Endothelial cell of umbilical vein (primary cell): ENCODE measurements around the gene TPBG. TPM values are rescaled to one million over a fixed set of nuclear protein-coding genes. Genes with fewer than 3 reads are reported as not detected.

Experiments used
- BruUV-seq: library from RNA; stranded (reverse); fragments of 400-500 nt; replicated peaks from 2 replicates; lab custom pipeline; 2021; lab: Mats Ljungman, UMichigan
- CTCF ChIA-PET: fragments of 300-600, 350-600 bp; sonication (Branson Sonifier 250); formaldehyde crosslinking; loops from one replicate; lab custom pipeline; 2021; ENCODE audit warnings: antibody characterized with exemption, inconsistent platforms; lab: Charles Lee
- POLR2A ChIA-PET: fragments of 300-600, 350-600 bp; sonication (Branson Sonifier 250); formaldehyde crosslinking; loops from one replicate; lab custom pipeline; 2021; ENCODE audit warnings: antibody characterized with exemption, inconsistent platforms; lab: Charles Lee
- DNase-seq: peaks from one replicate; pipeline ENCODE4 v3.0.0-alpha.2; 2011; ENCODE audit warnings: low read depth, low spot score
- FAIRE-seq: peaks from 2 replicates; lab custom pipeline; 2011; peaks lifted over from hg19 to GRCh38; lab: Jason Lieb, UNC
- H2AFZ ChIP-seq: 2 replicates; pipeline ENCODE4 v1.6.0; 2012; ENCODE audit warnings: low read depth, low read length, control low read depth, inconsistent platforms
- H3K27ac ChIP-seq: 2 replicates; pipeline ENCODE4 v1.5.1; 2011; ENCODE audit warnings: low read depth, mild to moderate bottlenecking, control low read depth, low read length, moderate library complexity; ENCODE audit not compliant: insufficient read depth
- H3K27me3 ChIP-seq, 2 experiments: 2 replicates each; pipeline versions ENCODE4 v1.6.0 to v1.6.1; 2011; ENCODE audit warnings: low read length in 2 of 2, mixed read lengths in 1 of 2; ENCODE audit not compliant: control insufficient read depth in 2 of 2, insufficient read depth in 2 of 2
- H3K36me3 ChIP-seq, 2 experiments: 2 replicates in 1 of 2; 3 replicates in 1 of 2; pipeline ENCODE4 v1.5.1; 2011; ENCODE audit warnings: low read length in 2 of 2, mild to moderate bottlenecking in 1 of 2, moderate library complexity in 1 of 2; ENCODE audit not compliant: control insufficient read depth in 2 of 2, insufficient read depth in 2 of 2; ENCODE audit errors: extremely low read depth in 1 of 2
- H3K4me1 ChIP-seq: 3 replicates; pipeline ENCODE4 v1.5.1; 2011; ENCODE audit warnings: mild to moderate bottlenecking, low read length; ENCODE audit not compliant: control insufficient read depth, insufficient read depth; ENCODE audit errors: extremely low read depth
- H3K4me2 ChIP-seq: 2 replicates; pipeline ENCODE4 v1.6.1; 2011; ENCODE audit warnings: low read length, control low read depth, mixed read lengths; ENCODE audit not compliant: insufficient read depth
- H3K4me3 ChIP-seq, 3 experiments: fragments of 200-600 bp in 1 of 3; sonication (generic), shearing (Covaris generic) in 1 of 3; replicated peaks in 1 of 3; 2 replicates each; pipeline ENCODE4 v1.5.1; 2011 to 2016; ENCODE audit warnings: control low read depth in 3 of 3, low read length in 3 of 3, mild to moderate bottlenecking in 2 of 3, inconsistent platforms in 1 of 3, low read depth in 1 of 3, moderate library complexity in 1 of 3; ENCODE audit not compliant: insufficient read depth in 1 of 3
- H3K79me2 ChIP-seq: 2 replicates; pipeline ENCODE4 v1.6.0; 2012; ENCODE audit warnings: low read length, inconsistent platforms; ENCODE audit not compliant: control insufficient read depth, insufficient read depth
- H3K9ac ChIP-seq: replicated peaks from 2 replicates; pipeline ENCODE3; 2011; ENCODE audit warnings: low read length, control low read depth; ENCODE audit not compliant: insufficient read depth; ENCODE audit errors: extremely low read depth
- H3K9me1 ChIP-seq: replicated peaks from 3 replicates; pipeline ENCODE4 v1.6.0; 2011; ENCODE audit warnings: mild to moderate bottlenecking, low read length; ENCODE audit not compliant: control insufficient read depth, insufficient read depth; ENCODE audit errors: extremely low read depth
- H3K9me3 ChIP-seq: replicated peaks from 2 replicates; pipeline ENCODE4 v1.5.1; 2012; ENCODE audit warnings: low read length, inconsistent platforms; ENCODE audit not compliant: control insufficient read depth, insufficient read depth
- H4K20me1 ChIP-seq: replicated peaks from 2 replicates; pipeline ENCODE3; 2011; ENCODE audit warnings: mild to moderate bottlenecking, low read length; ENCODE audit not compliant: control insufficient read depth, insufficient read depth; ENCODE audit errors: extremely low read depth
- EZH2 ChIP-seq: IDR thresholded peaks from 2 replicates; pipeline ENCODE4 v1.6.1; 2012; ENCODE audit warnings: borderline replicate concordance, low read depth, mild to moderate bottlenecking, moderate library complexity, low read length, inconsistent platforms; ENCODE audit not compliant: severe bottlenecking
- FOS ChIP-seq: IDR thresholded peaks from 2 replicates; pipeline ENCODE4 v1.6.1; 2011; ENCODE audit warnings: mild to moderate bottlenecking, low read length, moderate library complexity, borderline replicate concordance; ENCODE audit not compliant: insufficient read depth
- GATA2 ChIP-seq: IDR thresholded peaks from 2 replicates; pipeline ENCODE4 v1.7.0; 2011; ENCODE audit warnings: low read depth, mild to moderate bottlenecking, moderate library complexity, mixed read lengths, low read length; ENCODE audit not compliant: insufficient read length, insufficient read depth
- JUN ChIP-seq: IDR thresholded peaks from 2 replicates; pipeline ENCODE4 v1.6.1; 2011; ENCODE audit warnings: borderline replicate concordance, low read depth; ENCODE audit not compliant: insufficient read length, insufficient read depth
- MYC ChIP-seq: IDR thresholded peaks from one replicate; pipeline ENCODE4 v1.6.1; 2011; ENCODE audit warnings: mild to moderate bottlenecking, low read depth, low read length
- POLR2A ChIP-seq: IDR thresholded peaks from 2 replicates; pipeline ENCODE4 v1.6.1; 2012; ENCODE audit warnings: low read depth, mild to moderate bottlenecking, control low read depth, low read length
- POLR2AphosphoS5 ChIP-seq: IDR thresholded peaks from 2 replicates; pipeline ENCODE4 v1.6.1; 2012; ENCODE audit warnings: low read depth, mild to moderate bottlenecking, control low read depth, low read length, moderate library complexity; ENCODE audit not compliant: insufficient read depth
- dilution Hi-C: fragments of 300-500 bp; cut with MboI; formaldehyde crosslinking; loops from one replicate; pipeline ENCODE4 v1.15.0; 2019; ENCODE audit warnings: low sequenced_read_pairs; ENCODE audit not compliant: extremely low pct_ligation_motif_present
- intact Hi-C: fragments of 100-400 bp; cut with micrococcal nuclease; formaldehyde crosslinking; loops from one replicate; pipeline ENCODE4 v1.10.0; 2022
- polyA plus RNA-seq, 4 experiments: library from polyadenylated mRNA; depleted of rRNA in 3 of 4; stranded (reverse) in 3 of 4; unstranded in 1 of 4; fragments of >200 nt; gene quantifications; 2 replicates each; pipeline versions ENCODE4 v1.2.1 to v1.2.3, GENCODE V29; 2011 to 2012; ENCODE audit warnings: missing spikeins in 1 of 4
- total RNA-seq: library from RNA; stranded (reverse); gene quantifications from 2 replicates; pipeline ENCODE4 v1.2.3, GENCODE V29; 2021
- TF ChIP-seq, protein P1 (sequence below), 2 donors: IDR thresholded peaks; 1 replicate in 1 of 2; 2 replicates in 1 of 2; pipeline ENCODE4 v1.5.1; 2011; ENCODE audit warnings: low read length in 2 of 2, mild to moderate bottlenecking in 2 of 2, moderate library complexity in 2 of 2, control low read depth in 1 of 2, inconsistent platforms in 1 of 2, low read depth in 1 of 2; ENCODE audit not compliant: insufficient read depth in 1 of 2; ENCODE audit errors: extremely low read depth in 1 of 2
- TF ChIP-seq, protein P2 (sequence below): IDR thresholded peaks from 2 replicates; pipeline ENCODE4 v1.6.1; 2011; ENCODE audit not compliant: insufficient read depth, insufficient read length

TPBG gene
- total and polyA plus RNA-seq, 2 donors (not counting 3 experiments of a cell fraction or from before 2014, with no cell fraction given): 7.5 to 9.0 TPM

DNA sequence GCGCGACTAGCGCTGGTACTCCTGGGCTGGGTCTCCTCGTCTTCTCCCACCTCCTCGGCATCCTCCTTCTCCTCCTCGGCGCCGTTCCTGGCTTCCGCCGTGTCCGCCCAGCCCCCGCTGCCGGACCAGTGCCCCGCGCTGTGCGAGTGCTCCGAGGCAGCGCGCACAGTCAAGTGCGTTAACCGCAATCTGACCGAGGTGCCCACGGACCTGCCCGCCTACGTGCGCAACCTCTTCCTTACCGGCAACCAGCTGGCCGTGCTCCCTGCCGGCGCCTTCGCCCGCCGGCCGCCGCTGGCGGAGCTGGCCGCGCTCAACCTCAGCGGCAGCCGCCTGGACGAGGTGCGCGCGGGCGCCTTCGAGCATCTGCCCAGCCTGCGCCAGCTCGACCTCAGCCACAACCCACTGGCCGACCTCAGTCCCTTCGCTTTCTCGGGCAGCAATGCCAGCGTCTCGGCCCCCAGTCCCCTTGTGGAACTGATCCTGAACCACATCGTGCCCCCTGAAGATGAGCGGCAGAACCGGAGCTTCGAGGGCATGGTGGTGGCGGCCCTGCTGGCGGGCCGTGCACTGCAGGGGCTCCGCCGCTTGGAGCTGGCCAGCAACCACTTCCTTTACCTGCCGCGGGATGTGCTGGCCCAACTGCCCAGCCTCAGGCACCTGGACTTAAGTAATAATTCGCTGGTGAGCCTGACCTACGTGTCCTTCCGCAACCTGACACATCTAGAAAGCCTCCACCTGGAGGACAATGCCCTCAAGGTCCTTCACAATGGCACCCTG lies 1.6 kb downstream of the TPBG start:
- Histone ChIP-seq H3K27me3 (peaks cover 18 to 25% of the 10 kb centered on the region in 2 experiments), H3K9ac (peak overlapping the region; percentile 47), H3K4me2 (peak overlapping the region; percentile 12), H3K4me3 (peak overlapping the region; percentile 74 to 97 (median 83)), H3K4me1 (peaks cover 4% of the 10 kb centered on the region), H2AFZ (peak overlapping the region; percentile 79), H3K27ac (no peak overlapping the region), H3K36me3 (no peaks in the 10 kb centered on the region), H3K9me3 (no peaks in the 10 kb centered on the region), H3K9me1 (no peaks in the 10 kb centered on the region), H3K79me2 (no peaks in the 10 kb centered on the region), H4K20me1 (no peaks in the 10 kb centered on the region)
- POLR2A ChIA-PET: no interaction called here
- TF ChIP-seq POLR2AphosphoS5 (no peak), JUN (no peak)
- TF ChIP-seq, protein P1, sequence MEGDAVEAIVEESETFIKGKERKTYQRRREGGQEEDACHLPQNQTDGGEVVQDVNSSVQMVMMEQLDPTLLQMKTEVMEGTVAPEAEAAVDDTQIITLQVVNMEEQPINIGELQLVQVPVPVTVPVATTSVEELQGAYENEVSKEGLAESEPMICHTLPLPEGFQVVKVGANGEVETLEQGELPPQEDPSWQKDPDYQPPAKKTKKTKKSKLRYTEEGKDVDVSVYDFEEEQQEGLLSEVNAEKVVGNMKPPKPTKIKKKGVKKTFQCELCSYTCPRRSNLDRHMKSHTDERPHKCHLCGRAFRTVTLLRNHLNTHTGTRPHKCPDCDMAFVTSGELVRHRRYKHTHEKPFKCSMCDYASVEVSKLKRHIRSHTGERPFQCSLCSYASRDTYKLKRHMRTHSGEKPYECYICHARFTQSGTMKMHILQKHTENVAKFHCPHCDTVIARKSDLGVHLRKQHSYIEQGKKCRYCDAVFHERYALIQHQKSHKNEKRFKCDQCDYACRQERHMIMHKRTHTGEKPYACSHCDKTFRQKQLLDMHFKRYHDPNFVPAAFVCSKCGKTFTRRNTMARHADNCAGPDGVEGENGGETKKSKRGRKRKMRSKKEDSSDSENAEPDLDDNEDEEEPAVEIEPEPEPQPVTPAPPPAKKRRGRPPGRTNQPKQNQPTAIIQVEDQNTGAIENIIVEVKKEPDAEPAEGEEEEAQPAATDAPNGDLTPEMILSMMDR (IDR thresholded peaks at IDR 0.05; ENCODE audit: extremely low read depth in 1 of 2, insufficient read depth in 1 of 2, low read depth in 1 of 2, low read length in 2 of 2): peak in 1 of 2 donors; percentile 28
- BruUV-seq: no TSS peak
- DNase-seq (peak; percentile 24), FAIRE-seq (no peak)
- CTCF ChIA-PET: interaction anchor here (0.9 kb wide), 1 partner anchor 689 kb away, joined by 3 read pairs; no protein-coding TSS in a partner anchor
- dilution Hi-C loops: no loop called here
- intact Hi-C loops: loop anchor here (10.0 kb wide), 1 partner anchor 830 kb away; the partner anchor contains the start of genes PGM3 and RWDD2A

DNA sequence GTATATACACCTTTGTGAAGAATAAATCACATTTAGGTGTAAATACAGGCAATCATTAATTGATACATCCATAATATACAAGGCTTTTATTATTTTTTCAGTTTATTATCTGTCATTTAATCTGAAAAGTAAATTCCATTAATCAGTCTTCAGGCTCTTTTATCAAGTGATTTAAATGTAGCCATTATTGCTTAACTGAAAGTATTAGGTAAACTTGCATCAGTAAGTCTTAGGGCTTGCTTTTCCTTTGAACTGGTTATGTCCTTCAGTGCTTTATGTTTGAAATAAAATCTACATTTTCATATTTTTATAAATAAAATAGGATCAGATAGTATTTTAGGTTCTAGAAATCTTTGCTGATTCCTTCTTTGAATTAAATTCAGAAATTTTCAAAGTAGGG lies 4.1 kb downstream of the TPBG start:
- no TSS peak for BruUV-seq
- H3K9me3 ChIP-seq: no peaks in the 10 kb centered on the region
- DNase-seq (no peak), FAIRE-seq (no peak)
- H2AFZ ChIP-seq: no peak overlapping the region
- no peak overlapping the region for H3K4me2 ChIP-seq
- H3K4me3 ChIP-seq: no peak overlapping the region
- H4K20me1 ChIP-seq: no peaks in the 10 kb centered on the region
- ChIA-PET POLR2A (no interaction called here), CTCF (interaction anchor here (1.2 kb wide), 1 partner anchor 1114 kb away, joined by 3 read pairs; no protein-coding TSS in a partner anchor)
- intact Hi-C loops (loop anchor here (10.0 kb wide), 1 partner anchor 827 kb away; the partner anchor contains the start of genes PGM3 and RWDD2A), dilution Hi-C loops (no loop called here)
- no peaks in the 10 kb centered on the region for H3K79me2 ChIP-seq
- H3K9me1 ChIP-seq: no peaks in the 10 kb centered on the region
- H3K9ac ChIP-seq: no peak overlapping the region
- H3K27ac ChIP-seq: no peak overlapping the region
- peaks cover 5 to 7% of the 10 kb centered on the region in 2 experiments for H3K27me3 ChIP-seq
- no peak for TF ChIP-seq POLR2A
- no peak for TF ChIP-seq POLR2AphosphoS5
- TF ChIP-seq EZH2: no peak
- TF ChIP-seq MYC: no peak
- TF ChIP-seq FOS: no peak
- TF ChIP-seq, protein P1 (IDR thresholded peaks at IDR 0.05; ENCODE audit: extremely low read depth in 1 of 2, insufficient read depth in 1 of 2, low read depth in 1 of 2, low read length in 2 of 2): no peak
- no peak for TF ChIP-seq GATA2
- TF ChIP-seq JUN: no peak
- TF ChIP-seq, protein P2, sequence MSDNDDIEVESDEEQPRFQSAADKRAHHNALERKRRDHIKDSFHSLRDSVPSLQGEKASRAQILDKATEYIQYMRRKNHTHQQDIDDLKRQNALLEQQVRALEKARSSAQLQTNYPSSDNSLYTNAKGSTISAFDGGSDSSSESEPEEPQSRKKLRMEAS: no peak
- H3K36me3 ChIP-seq: no peaks in the 10 kb centered on the region
- H3K4me1 ChIP-seq: peaks cover 4% of the 10 kb centered on the region
